GM12878 (cell line): ENCODE results near the gene ERVK3-1. TPM values are rescaled to one million over a fixed set of nuclear protein-coding genes. Genes with fewer than 3 reads are reported as not detected.

ENCODE experiments used
- ATAC-seq: fragments of 200-7000 bp; cut with Tn5 transposase; 3 replicates; pipeline ENCODE4 v1.9.1; 2020; ENCODE audit warnings: mild to moderate bottlenecking, moderate library complexity
- BruUV-seq: library from RNA; stranded (reverse); fragments of 400-500 nt; replicated peaks from 2 replicates; lab custom pipeline; 2021; lab: Mats Ljungman, UMichigan
- CTCF ChIA-PET: fragments of 300-600 bp; sonication (Branson Sonifier 250); formaldehyde crosslinking; extraction: SDS; loops from one replicate; lab custom pipeline; 2021; ENCODE audit warnings: inconsistent platforms; lab: Yijun Ruan, JAX
- POLR2A ChIA-PET: fragments of 350-600 bp; formaldehyde crosslinking; extraction: SDS; loops from one replicate; lab custom pipeline; 2021; ENCODE audit warnings: inconsistent platforms; lab: Charles Lee
- RAD21 ChIA-PET: fragments of 300-600 bp; sonication (Branson Sonifier 250); formaldehyde crosslinking; loops from one replicate; lab custom pipeline; 2023; ENCODE audit warnings: antibody characterized with exemption; ENCODE audit not compliant: unreplicated experiment; lab: Charles Lee
- SMC1A ChIA-PET: fragments of 300-600 bp; sonication (Branson Sonifier 250); formaldehyde crosslinking; loops from one replicate; lab custom pipeline; 2023; ENCODE audit not compliant: unreplicated experiment, uncharacterized antibody; lab: Charles Lee
- DNase-seq: peaks from one replicate; pipeline ENCODE4 v3.0.0-alpha.2; 2011; ENCODE audit warnings: low read depth, low spot score
- FAIRE-seq: peaks from 3 replicates; lab custom pipeline; 2011; peaks lifted over from hg19 to GRCh38; lab: Jason Lieb, UNC
- H2AFZ ChIP-seq: 2 replicates; pipeline ENCODE4 v1.6.0; 2011; ENCODE audit warnings: low read depth, low read length, control low read depth; ENCODE audit not compliant: control insufficient read depth
- H3K27ac ChIP-seq: 2 replicates; pipeline ENCODE4 v1.5.1; 2011; ENCODE audit warnings: control low read depth; ENCODE audit not compliant: control insufficient read depth, insufficient read depth
- H3K27me3 ChIP-seq, 2 experiments: replicated peaks in 1 of 2; 2 replicates each; pipeline versions ENCODE4 v1.6.0 to v1.6.1; 2011; ENCODE audit warnings: low read length in 1 of 2; ENCODE audit not compliant: control insufficient read depth in 2 of 2, insufficient read depth in 2 of 2
- H3K36me3 ChIP-seq, 2 experiments: 2 replicates each; pipeline ENCODE4 v1.5.1; 2011; ENCODE audit warnings: low read length in 1 of 2; ENCODE audit not compliant: control insufficient read depth in 2 of 2, insufficient read depth in 2 of 2
- H3K4me1 ChIP-seq: 2 replicates; pipeline ENCODE4 v1.6.1; 2011; ENCODE audit warnings: mild to moderate bottlenecking, low read length, moderate library complexity, mixed read lengths; ENCODE audit not compliant: control insufficient read depth, insufficient read depth
- H3K4me2 ChIP-seq: 2 replicates; pipeline ENCODE4 v1.6.0; 2011; ENCODE audit warnings: control low read depth; ENCODE audit not compliant: control insufficient read depth, insufficient read depth
- H3K4me3 ChIP-seq: fragments of 200-600 bp; sonication (generic); 2 replicates; pipeline ENCODE4 v1.5.1; 2016
- H3K79me2 ChIP-seq: 2 replicates; pipeline ENCODE4 v1.6.0; 2011; ENCODE audit warnings: low read length; ENCODE audit not compliant: control insufficient read depth, insufficient read depth
- H3K9ac ChIP-seq: 2 replicates; pipeline ENCODE4 v1.8.0; 2011; ENCODE audit warnings: low read length, control low read depth, mixed read lengths; ENCODE audit not compliant: control insufficient read depth, insufficient read depth
- H3K9me3 ChIP-seq: replicated peaks from 3 replicates; pipeline ENCODE4 v1.5.1; 2011; ENCODE audit warnings: mild to moderate bottlenecking, low read length; ENCODE audit not compliant: control insufficient read depth, insufficient read depth
- H4K20me1 ChIP-seq: 2 replicates; pipeline ENCODE4 v1.6.0; 2011; ENCODE audit not compliant: control insufficient read depth, insufficient read depth
- ATF7 ChIP-seq: fragments of 450-650 bp; IDR thresholded peaks from 2 replicates; pipeline ENCODE4 v1.6.1; 2016; ENCODE audit warnings: low read depth, mild to moderate bottlenecking
- CHD2 ChIP-seq: IDR thresholded peaks from 2 replicates; pipeline ENCODE4 v1.6.1; 2011; ENCODE audit warnings: low read depth, low read length, improper control_type of control experiment, borderline replicate concordance
- IRF3 ChIP-seq: fragments of 450-650 bp; IDR thresholded peaks from 2 replicates; pipeline ENCODE4 v1.6.1; 2014; ENCODE audit warnings: mild to moderate bottlenecking
- PAX5 ChIP-seq: IDR thresholded peaks from 2 replicates; pipeline ENCODE4 v1.6.1; 2011; ENCODE audit warnings: low read depth, low read length, borderline replicate concordance
- POLR2AphosphoS2 ChIP-seq: IDR thresholded peaks from 2 replicates; pipeline ENCODE4 v1.6.1; 2011; ENCODE audit warnings: low read depth, mild to moderate bottlenecking, low read length, improper control_type of control experiment, moderate library complexity
- RAD51 ChIP-seq: fragments of 450-650 bp; IDR thresholded peaks from 2 replicates; pipeline ENCODE4 v1.6.1; 2016; ENCODE audit warnings: moderate library complexity, mild to moderate bottlenecking, inconsistent platforms
- SMC3 ChIP-seq: IDR thresholded peaks from 2 replicates; pipeline ENCODE4 v1.6.1; 2011; ENCODE audit warnings: low read length, improper control_type of control experiment, borderline replicate concordance
- TCF12 ChIP-seq: IDR thresholded peaks from 2 replicates; pipeline ENCODE4 v1.6.1; 2011; ENCODE audit warnings: low read depth, mild to moderate bottlenecking, low read length
- WGBS: methylation state at CpG from one replicate; pipeline ENCODE4 v1.1.6; 2016; ENCODE audit warnings: low lambda C conversion rate; ENCODE audit not compliant: insufficient replicate concordance, insufficient coverage; ENCODE audit errors: missing lambda C conversion rate; 5-methylcytosine and 5-hydroxymethylcytosine counted together
- in situ Hi-C: fragments of 300-500 bp; cut with MboI; formaldehyde crosslinking; loops from 9 replicates; pipeline ENCODE4 v1.14.3; 2018; ENCODE audit warnings: mixed read lengths
- intact Hi-C: fragments of 100-400 bp; cut with micrococcal nuclease; formaldehyde crosslinking; loops from one replicate; pipeline ENCODE4 v1.14.2; 2022; ENCODE audit not compliant: unreplicated experiment
- polyA plus RNA-seq, 11 experiments: library from polyadenylated mRNA; depleted of rRNA in 4 of 11; unstranded in 6 of 11; stranded (reverse) in 5 of 11; fragments of >200 nt; fragmentation: Nextera tagmentation in 4 of 11; fragmentation: Illumina TruSeq in 1 of 11; extraction: Ambion mirVana in 4 of 11; extraction: Trizol in 1 of 11; gene quantifications; 1 replicate in 1 of 11; 2 replicates in 10 of 11; pipeline versions ENCODE4 v1.2.1 to v1.2.3, GENCODE V29; 2011 to 2016; ENCODE audit warnings: inconsistent platforms in 2 of 11, missing spikeins in 2 of 11, low read depth in 1 of 11
- total RNA-seq, 4 experiments: library from RNA; depleted of rRNA in 3 of 4; stranded (reverse); fragments of >200 nt in 3 of 4; fragmentation: Illumina TruSeq in 1 of 4; extraction: Trizol in 1 of 4; gene quantifications; 2 replicates each; pipeline versions ENCODE4 v1.2.1 to v1.2.3, GENCODE V29; 2013 to 2021
- TF ChIP-seq, protein P1 (sequence below): fragments of 450-650 bp; IDR thresholded peaks from 2 replicates; pipeline ENCODE4 v1.6.1; 2017; ENCODE audit warnings: mild to moderate bottlenecking
- TF ChIP-seq, protein P2 (sequence below): IDR thresholded peaks from 2 replicates; pipeline ENCODE4 v1.6.1; 2012; ENCODE audit warnings: improper control_type of control experiment, low read depth, low read length; ENCODE audit not compliant: insufficient replicate concordance
- TF ChIP-seq, protein P3 (sequence below): IDR thresholded peaks from 2 replicates; pipeline ENCODE4 v1.6.1; 2012; ENCODE audit warnings: low read depth, low read length, improper control_type of control experiment

The ERVK3-1 gene
- total and polyA plus RNA-seq, 10 of the 15 experiments (the other 5 are each of a cell fraction or from before 2014, with no cell fraction given) = 59.3 to 172 (median 95.8) TPM

GRCh38 chr19:58325311-58326022 lies 20.3 kb downstream of the ERVK3-1 start:
- TSS peak; percentile 45 for BruUV-seq
- POLR2A ChIA-PET = interaction anchor here (1.7 kb wide), 1 partner anchor 9 kb away, joined by 4 read pairs; no protein-coding TSS in a partner anchor
- peak overlapping the region; percentile 74 for H3K4me3 ChIP-seq
- H3K27me3 ChIP-seq = no peaks in the 10 kb centered on the region
- DNase-seq = no peak
- H3K27ac ChIP-seq = no peak overlapping the region; the same call in 1 of the 2 replicates
- peaks cover 5% of the 10 kb centered on the region for H3K4me1 ChIP-seq
- TF ChIP-seq TCF12 = no peak
- TF ChIP-seq SMC3 = no peak
- TF ChIP-seq, protein P1, sequence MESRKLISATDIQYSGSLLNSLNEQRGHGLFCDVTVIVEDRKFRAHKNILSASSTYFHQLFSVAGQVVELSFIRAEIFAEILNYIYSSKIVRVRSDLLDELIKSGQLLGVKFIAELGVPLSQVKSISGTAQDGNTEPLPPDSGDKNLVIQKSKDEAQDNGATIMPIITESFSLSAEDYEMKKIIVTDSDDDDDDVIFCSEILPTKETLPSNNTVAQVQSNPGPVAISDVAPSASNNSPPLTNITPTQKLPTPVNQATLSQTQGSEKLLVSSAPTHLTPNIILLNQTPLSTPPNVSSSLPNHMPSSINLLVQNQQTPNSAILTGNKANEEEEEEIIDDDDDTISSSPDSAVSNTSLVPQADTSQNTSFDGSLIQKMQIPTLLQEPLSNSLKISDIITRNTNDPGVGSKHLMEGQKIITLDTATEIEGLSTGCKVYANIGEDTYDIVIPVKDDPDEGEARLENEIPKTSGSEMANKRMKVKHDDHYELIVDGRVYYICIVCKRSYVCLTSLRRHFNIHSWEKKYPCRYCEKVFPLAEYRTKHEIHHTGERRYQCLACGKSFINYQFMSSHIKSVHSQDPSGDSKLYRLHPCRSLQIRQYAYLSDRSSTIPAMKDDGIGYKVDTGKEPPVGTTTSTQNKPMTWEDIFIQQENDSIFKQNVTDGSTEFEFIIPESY = no peak
- TF ChIP-seq, protein P2, sequence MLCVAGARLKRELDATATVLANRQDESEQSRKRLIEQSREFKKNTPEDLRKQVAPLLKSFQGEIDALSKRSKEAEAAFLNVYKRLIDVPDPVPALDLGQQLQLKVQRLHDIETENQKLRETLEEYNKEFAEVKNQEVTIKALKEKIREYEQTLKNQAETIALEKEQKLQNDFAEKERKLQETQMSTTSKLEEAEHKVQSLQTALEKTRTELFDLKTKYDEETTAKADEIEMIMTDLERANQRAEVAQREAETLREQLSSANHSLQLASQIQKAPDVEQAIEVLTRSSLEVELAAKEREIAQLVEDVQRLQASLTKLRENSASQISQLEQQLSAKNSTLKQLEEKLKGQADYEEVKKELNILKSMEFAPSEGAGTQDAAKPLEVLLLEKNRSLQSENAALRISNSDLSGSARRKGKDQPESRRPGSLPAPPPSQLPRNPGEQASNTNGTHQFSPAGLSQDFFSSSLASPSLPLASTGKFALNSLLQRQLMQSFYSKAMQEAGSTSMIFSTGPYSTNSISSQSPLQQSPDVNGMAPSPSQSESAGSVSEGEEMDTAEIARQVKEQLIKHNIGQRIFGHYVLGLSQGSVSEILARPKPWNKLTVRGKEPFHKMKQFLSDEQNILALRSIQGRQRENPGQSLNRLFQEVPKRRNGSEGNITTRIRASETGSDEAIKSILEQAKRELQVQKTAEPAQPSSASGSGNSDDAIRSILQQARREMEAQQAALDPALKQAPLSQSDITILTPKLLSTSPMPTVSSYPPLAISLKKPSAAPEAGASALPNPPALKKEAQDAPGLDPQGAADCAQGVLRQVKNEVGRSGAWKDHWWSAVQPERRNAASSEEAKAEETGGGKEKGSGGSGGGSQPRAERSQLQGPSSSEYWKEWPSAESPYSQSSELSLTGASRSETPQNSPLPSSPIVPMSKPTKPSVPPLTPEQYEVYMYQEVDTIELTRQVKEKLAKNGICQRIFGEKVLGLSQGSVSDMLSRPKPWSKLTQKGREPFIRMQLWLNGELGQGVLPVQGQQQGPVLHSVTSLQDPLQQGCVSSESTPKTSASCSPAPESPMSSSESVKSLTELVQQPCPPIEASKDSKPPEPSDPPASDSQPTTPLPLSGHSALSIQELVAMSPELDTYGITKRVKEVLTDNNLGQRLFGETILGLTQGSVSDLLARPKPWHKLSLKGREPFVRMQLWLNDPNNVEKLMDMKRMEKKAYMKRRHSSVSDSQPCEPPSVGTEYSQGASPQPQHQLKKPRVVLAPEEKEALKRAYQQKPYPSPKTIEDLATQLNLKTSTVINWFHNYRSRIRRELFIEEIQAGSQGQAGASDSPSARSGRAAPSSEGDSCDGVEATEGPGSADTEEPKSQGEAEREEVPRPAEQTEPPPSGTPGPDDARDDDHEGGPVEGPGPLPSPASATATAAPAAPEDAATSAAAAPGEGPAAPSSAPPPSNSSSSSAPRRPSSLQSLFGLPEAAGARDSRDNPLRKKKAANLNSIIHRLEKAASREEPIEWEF = no peak
- TF ChIP-seq RAD51 = no peak
- TF ChIP-seq POLR2AphosphoS2 = no peak
- TF ChIP-seq, protein P3, sequence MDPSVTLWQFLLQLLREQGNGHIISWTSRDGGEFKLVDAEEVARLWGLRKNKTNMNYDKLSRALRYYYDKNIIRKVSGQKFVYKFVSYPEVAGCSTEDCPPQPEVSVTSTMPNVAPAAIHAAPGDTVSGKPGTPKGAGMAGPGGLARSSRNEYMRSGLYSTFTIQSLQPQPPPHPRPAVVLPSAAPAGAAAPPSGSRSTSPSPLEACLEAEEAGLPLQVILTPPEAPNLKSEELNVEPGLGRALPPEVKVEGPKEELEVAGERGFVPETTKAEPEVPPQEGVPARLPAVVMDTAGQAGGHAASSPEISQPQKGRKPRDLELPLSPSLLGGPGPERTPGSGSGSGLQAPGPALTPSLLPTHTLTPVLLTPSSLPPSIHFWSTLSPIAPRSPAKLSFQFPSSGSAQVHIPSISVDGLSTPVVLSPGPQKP = no peak
- TF ChIP-seq PAX5 = no peak
- no peak for TF ChIP-seq CHD2
- no peak for TF ChIP-seq IRF3
- no peak for TF ChIP-seq ATF7
- H3K4me2 ChIP-seq = peak overlapping the region; percentile 70
- intact Hi-C loops = loop anchor here (2.0 to 5.0 kb wide), 4 partner anchors 21 to 192 kb away; partner anchors contain the start of genes ERVK3-1, ZBTB45, ZNF324 and ZNF837
- H3K9ac ChIP-seq = no peak overlapping the region
- RAD21 ChIA-PET = interaction anchor here (1.6 to 1.7 kb wide), 2 partner anchors 19 to 38 kb away, joined by 6 read pairs; partner anchors contain the start of gene ZNF497
- WGBS = 84% methylated on average over 6 of the region's 6 CpGs
- no peak for ATAC-seq
- H2AFZ ChIP-seq = no peak overlapping the region
- FAIRE-seq = no peak
- peaks cover 21% of the 10 kb centered on the region for H3K79me2 ChIP-seq
- no peaks in the 10 kb centered on the region for H3K36me3 ChIP-seq
- H4K20me1 ChIP-seq = no peaks in the 10 kb centered on the region
- in situ Hi-C loops = no loop called here
- SMC1A ChIA-PET = interaction anchor here (1.0 kb wide), 2 partner anchors 143 to 194 kb away, joined by 3 read pairs; partner anchors contain the start of gene ZBTB45
- no peaks in the 10 kb centered on the region for H3K9me3 ChIP-seq
- CTCF ChIA-PET = interaction anchor here (0.6 kb wide), 1 partner anchor 481 kb away, joined by 3 read pairs; no protein-coding TSS in a partner anchor
